Subcutaneous adipose tissue (tissue), 4 donors: ENCODE data around the gene ITPRIPL2. TPM values are rescaled to one million over a fixed set of nuclear protein-coding genes. Genes with fewer than 3 reads are reported as not detected.

Experiments used
- total RNA-seq, 4 donors: library from RNA; depleted of rRNA; stranded (reverse); fragments of >200 nt; gene quantifications; one replicate each; pipeline ENCODE4 v1.1.0, GENCODE V29; 2016

The ITPRIPL2 gene
- total RNA-seq, 4 donors from 2014 or later, result 45.0 to 72.0 (median 56.7) TPM

Other genes with a start within 250 kb of the ITPRIPL2 start
- gene SMG1, start 187.6 kb upstream of the ITPRIPL2 start, total RNA-seq, result 100 to 1,000 TPM; 109 to 128 (median 117) TPM
- 1 to 10 TPM in 3 of 4 donors, under 1 TPM in 1; 0.44 to 4.3 (median 2.0) TPM for gene TMC7, start 130.0 kb upstream of the ITPRIPL2 start, total RNA-seq
- 10 to 100 TPM in 3 of 4 donors, 1 to 10 TPM in 1; 9.5 to 26.0 (median 13.2) TPM for gene COQ7, start 46.4 kb upstream of the ITPRIPL2 start, total RNA-seq
- 1 to 10 TPM; 1.3 to 9.2 (median 6.1) TPM for gene SYT17, start 54.3 kb downstream of the ITPRIPL2 start, total RNA-seq
- not detected for gene CLEC19A, start 171.8 kb downstream of the ITPRIPL2 start, total RNA-seq